Measurements from ENCODE around the gene MRRF.
A peak's percentile ranks its signal among the peaks of the same experiment; 100 is the strongest.
"Not testable (repeated sequence)": the region's sequence is repeated elsewhere in the genome, so short reads cannot be mapped to it uniquely, and the experiment has no call there.

MRRF gene

DNA sequence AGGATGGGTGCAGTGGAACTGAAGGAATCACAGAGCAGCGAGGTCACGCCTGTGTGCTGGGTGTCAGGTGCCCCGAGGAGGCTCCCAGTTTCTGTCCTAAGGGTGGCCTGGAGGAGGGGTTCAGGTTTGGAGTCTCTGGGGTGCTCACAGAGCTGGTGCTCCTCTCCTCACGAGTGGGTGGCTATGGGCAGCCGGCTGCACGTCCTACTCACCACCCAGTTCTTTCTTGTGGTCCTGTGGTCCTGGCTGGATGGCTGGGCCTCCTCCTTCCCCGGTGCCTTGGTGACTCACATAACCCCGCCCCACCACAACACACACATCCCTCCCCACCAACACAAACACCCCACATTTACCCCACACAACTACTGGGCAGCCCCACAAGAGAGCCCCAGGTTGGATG, 96.2 kb downstream of the MRRF start:
- DNase-seq (ENCODE audit: low read depth), result no peak

GRCh38 chr9:122363131-122363530, 98.4 kb downstream of the MRRF start:
- DNase-seq (ENCODE audit: low read depth), result not testable (repeated sequence)

GRCh38 chr9:122364117-122364782, 99.6 kb downstream of the MRRF start:
- no peak for DNase-seq (ENCODE audit: low read depth)

DNA sequence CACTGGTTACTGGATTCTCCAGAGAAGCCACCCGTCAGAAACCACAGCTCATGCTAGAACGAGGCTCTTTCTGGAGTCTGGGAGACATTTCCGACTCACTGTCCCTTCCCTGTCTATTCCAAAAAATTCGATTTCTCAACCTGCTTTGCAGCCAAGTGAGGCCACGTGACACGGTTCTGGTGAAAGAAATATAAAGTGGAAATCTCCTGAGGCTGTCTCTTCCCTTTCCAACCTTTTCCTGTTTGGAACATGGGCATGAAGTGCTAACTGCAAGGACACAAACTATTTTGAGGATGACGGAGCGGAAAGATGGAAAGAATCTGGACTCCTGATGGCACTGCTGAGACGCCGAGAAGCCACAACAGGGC, 100.1 kb downstream of the MRRF start:
- DNase-seq (ENCODE audit: low read depth), result peak; percentile 64

- DNase-seq (ENCODE audit: low read depth), result no peak
Observed at GRCh38 chr9:122366074-122366660, 101.5 kb downstream of the MRRF start.

DNA sequence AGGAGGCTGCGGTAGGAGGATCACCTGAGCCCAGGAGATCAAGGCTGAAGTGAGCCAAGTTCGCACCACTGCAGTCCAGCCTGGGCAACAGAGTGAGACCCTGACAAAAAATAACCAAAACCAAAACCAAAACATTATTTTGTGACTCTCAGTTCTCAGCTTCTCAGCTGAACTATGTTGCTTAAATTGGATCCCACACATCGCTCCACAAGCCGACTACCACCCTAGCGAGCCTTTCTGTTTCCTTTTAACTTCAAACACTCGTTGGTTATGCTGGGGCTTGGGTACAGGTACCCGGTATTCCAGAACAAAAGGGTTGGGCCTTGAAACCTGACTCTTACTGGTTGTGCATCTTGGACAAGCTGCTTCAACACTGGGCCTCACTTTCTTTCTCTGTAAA, 102.4 kb downstream of the MRRF start:
- no peak for DNase-seq (ENCODE audit: low read depth)

- no peak for DNase-seq (ENCODE audit: low read depth)
Observed at GRCh38 chr9:122367774-122368460, 103.2 kb downstream of the MRRF start.

DNA sequence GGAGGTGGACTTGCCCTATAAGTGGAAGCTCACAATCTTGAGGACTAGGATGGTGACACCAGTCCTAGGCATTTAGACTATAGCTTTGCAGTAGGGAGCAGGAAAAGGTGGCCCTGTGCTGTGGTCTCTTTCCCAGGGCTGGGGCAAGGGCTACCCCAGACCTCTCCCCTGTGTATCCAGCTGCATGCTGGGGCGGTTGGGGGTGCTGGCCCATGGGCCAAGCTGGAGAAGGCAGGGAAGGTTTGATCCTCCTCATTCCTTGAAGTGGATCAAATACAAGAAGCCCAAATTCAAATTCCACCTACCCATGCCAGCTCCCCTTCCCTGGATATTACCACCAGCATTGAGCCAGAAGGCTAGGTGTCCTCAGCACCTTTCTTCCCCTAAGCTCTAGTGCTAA, 104.0 kb downstream of the MRRF start:
- no peak for DNase-seq (ENCODE audit: low read depth)

DNA sequence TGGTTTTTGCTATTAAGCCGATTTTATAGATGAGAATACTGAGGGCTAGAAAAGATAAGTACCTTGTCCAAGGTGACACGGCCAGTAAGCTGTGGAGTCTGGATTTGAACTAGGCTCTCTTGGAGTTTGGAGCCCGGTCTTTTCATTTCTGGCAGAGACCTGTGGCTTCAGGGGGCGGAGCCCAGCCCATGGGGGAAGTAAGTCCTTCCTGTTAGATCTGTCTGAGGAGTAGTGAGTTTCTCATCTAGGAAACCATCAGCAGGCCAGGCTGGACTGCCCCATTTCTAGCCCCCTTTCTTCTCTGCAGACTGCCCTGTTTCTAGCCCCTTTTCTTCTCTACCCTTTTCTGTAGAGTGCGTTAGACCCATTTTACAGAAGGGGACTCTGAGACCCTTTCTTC, 105.6 kb downstream of the MRRF start:
- no peak for DNase-seq (ENCODE audit: low read depth)

DNA sequence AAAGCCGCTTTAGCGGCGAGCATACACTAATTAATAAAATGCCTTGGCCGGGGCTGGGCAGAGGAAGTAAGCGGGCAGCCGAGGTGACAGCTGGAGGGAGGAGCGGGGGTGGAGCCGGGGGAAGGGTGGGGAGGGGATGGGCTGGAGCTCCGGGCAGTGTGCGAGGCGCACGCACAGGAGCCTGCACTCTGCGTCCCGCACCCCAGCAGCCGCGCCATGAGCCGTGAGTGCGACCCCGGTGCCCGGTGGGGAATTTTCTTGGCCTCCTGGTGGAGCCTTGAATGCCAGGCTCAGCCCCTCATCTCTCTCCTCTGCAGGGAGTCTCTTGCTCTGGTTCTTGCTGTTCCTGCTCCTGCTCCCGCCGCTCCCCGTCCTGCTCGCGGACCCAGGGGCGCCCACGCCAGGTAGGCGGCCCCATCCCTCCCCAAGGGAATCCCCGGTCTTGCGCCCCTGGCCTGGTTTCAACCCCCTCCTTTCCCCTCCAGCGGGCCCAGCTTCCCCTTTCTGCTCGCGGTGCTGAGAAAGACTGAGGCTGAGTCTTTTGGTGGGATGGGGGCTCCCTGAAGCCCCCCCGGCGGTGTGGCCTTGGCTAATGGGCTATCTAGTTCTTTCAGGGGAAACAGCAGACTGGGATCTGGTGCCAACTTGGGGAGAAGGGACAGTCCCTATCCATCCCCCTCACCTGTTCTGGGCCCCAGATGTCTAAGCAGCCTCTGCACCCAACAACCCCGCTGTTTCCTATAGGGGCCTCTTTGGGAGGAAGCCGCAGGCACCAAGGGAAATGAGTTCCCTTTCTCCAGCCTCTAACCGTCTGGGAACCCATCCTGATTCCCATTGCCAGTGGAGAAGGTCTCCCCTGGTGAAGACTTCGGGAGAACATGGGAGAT, 106.4 kb downstream of the MRRF start, which contains the start of gene PTGS1:
TSS of gene PTGS1 (plus strand) at position 156 of the 887 bp plus-strand sequence. CDS start at position 217, 61 bp downstream.
- peak; percentile 65 for DNase-seq (ENCODE audit: low read depth)

GRCh38 chr9:122371846-122372245, 107.2 kb downstream of the MRRF start:
- DNase-seq (ENCODE audit: low read depth), result no peak

GRCh38 chr9:122372856-122373845, 108.5 kb downstream of the MRRF start:
- no peak for DNase-seq (ENCODE audit: low read depth)

- DNase-seq (ENCODE audit: low read depth), result peak; percentile 81
Observed at GRCh38 chr9:122374885-122375420, 110.3 kb downstream of the MRRF start.

GRCh38 chr9:122376796-122377195, 112.1 kb downstream of the MRRF start:
- no peak for DNase-seq (ENCODE audit: low read depth)

- DNase-seq (ENCODE audit: low read depth), result no peak
Observed at GRCh38 chr9:122377241-122378164, 112.8 kb downstream of the MRRF start.

DNA sequence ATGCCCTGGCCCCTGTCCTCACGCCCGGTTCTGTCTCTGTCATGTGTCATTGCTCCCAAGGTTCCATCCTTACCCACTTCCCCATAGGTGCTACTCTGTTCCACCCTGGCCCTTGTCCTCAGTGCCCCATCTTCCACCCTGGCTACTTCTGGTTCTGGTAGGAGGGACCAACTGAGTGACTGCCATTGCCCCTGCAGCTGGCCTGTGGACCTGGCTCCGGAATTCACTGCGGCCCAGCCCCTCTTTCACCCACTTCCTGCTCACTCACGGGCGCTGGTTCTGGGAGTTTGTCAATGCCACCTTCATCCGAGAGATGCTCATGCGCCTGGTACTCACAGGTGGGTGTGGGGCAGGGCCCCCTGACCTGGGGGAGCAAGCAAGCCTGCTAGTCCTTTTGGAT, 113.6 kb downstream of the MRRF start:
- no peak for DNase-seq (ENCODE audit: low read depth)

DNA sequence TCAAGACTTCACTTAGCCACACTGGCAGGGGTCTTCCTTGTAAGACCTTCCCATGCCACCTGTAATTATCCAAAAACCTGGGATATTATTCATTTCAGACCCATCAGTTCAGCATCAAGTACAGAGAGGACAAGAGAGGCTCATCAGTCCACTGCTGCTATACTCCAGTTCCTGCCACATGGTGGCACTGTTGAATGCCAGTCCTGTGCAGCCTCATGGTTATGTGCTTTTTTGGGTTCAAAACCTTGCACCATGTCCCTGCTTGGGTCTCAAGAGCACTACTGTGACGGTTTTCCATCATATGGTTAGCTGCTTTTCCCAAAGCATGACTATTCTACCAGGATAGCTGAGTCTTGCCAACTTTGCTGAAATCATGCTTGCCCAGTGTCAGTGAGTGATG, 114.7 kb downstream of the MRRF start:
- no peak for DNase-seq (ENCODE audit: low read depth)

DNA sequence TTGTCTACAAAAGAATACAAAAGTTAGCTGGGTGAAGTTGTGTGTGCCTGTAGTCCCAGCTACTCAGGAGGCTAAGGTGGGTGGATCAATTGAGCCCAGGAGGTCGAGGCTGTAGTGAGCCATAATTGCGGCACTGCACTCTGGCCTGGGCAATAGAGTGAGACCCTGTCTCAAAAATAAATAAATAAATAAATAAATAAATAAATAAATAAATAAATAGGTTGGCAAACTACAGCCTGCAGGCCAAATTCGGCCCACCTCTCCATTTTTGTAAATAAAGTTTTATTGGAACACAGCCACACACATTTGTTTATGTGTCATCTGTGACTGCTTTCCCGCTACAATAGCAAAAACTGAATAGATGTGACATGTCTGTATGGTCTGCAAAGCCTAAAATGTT, 115.6 kb downstream of the MRRF start:
- no peak for DNase-seq (ENCODE audit: low read depth)
